Coronary artery (tissue), 2 donors: ENCODE results near the gene CLIC6.
"Not testable (repeated sequence)": the region's sequence is repeated elsewhere in the genome, so short reads cannot be mapped to it uniquely, and the experiment has no call there.

Source experiments
- DNase-seq: peaks from one replicate; pipeline ENCODE4 v3.0.0-alpha.2; 2017; ENCODE audit warnings: low spot score
- H3K27ac ChIP-seq, 2 donors: fragments of 200-600 bp; sonication (generic); one replicate each; pipeline ENCODE4 v1.5.1; 2016 to 2019
- H3K4me3 ChIP-seq: fragments of 200-600 bp; sonication (generic); 2 replicates; pipeline ENCODE4 v1.5.1; 2016; ENCODE audit warnings: mild to moderate bottlenecking, moderate library complexity
- TF ChIP-seq, protein P1 (sequence below): fragments of 200-600 bp; sonication (generic); IDR thresholded peaks from one replicate; pipeline ENCODE4 v1.5.1; 2019; ENCODE audit warnings: antibody characterized with exemption

CLIC6 gene

DNA sequence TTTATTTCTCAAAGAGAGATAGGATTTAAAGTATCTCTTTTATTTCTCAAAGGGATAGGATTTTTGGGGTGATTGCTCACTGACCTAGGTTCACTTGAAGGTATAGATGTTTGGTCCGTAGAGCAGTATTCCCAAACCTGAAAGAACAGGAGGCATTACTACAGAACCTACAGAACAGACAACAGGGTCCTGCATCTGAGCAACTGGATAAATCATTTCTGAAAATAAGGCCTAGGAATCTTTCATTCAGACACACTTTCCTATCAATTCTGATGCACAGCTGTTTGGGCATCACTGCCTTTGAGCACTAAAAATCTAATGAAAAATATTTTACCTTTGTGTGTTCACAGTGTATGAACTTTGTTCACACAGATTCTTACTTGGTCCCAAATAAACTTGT, 17.2 kb upstream of the CLIC6 start:
- DNase-seq: no peak
- TF ChIP-seq, protein P1, sequence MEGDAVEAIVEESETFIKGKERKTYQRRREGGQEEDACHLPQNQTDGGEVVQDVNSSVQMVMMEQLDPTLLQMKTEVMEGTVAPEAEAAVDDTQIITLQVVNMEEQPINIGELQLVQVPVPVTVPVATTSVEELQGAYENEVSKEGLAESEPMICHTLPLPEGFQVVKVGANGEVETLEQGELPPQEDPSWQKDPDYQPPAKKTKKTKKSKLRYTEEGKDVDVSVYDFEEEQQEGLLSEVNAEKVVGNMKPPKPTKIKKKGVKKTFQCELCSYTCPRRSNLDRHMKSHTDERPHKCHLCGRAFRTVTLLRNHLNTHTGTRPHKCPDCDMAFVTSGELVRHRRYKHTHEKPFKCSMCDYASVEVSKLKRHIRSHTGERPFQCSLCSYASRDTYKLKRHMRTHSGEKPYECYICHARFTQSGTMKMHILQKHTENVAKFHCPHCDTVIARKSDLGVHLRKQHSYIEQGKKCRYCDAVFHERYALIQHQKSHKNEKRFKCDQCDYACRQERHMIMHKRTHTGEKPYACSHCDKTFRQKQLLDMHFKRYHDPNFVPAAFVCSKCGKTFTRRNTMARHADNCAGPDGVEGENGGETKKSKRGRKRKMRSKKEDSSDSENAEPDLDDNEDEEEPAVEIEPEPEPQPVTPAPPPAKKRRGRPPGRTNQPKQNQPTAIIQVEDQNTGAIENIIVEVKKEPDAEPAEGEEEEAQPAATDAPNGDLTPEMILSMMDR: no peak
- Histone ChIP-seq H3K4me3 (no peak overlapping the region), H3K27ac (no peak overlapping the region)

- TF ChIP-seq, protein P1: no peak
- no peak overlapping the region for H3K4me3 ChIP-seq
- DNase-seq: no peak
- H3K27ac ChIP-seq: no peak overlapping the region
Measured at GRCh38 chr21:34653522-34653921, 15.3 kb upstream of the CLIC6 start.

- DNase-seq: no peak
- H3K4me3 ChIP-seq: no peak overlapping the region
- H3K27ac ChIP-seq: no peak overlapping the region
- TF ChIP-seq, protein P1: no peak
Measured at GRCh38 chr21:34661848-34662247, 6.9 kb upstream of the CLIC6 start.

- no peak for DNase-seq
- H3K27ac ChIP-seq: no peak overlapping the region
- TF ChIP-seq, protein P1: no peak
Measured at GRCh38 chr21:34667761-34668160, 1.0 kb upstream of the CLIC6 start.

GRCh38 chr21:34669149-34669879, 520 bp downstream of the CLIC6 start:
- DNase-seq: no peak
- H3K27ac ChIP-seq: no peak overlapping the region
- TF ChIP-seq, protein P1: no peak
- H3K4me3 ChIP-seq: peak overlapping the region; percentile 73

More at GRCh38 chr21:34667761-34668160, 1.0 kb upstream of the CLIC6 start:
- no peak overlapping the region for H3K4me3 ChIP-seq

- H3K4me3 ChIP-seq: peak overlapping the region; percentile 73
- H3K27ac ChIP-seq, DNase-seq: not testable (repeated sequence)
Measured at GRCh38 chr21:34669880-34670219, 1.1 kb downstream of the CLIC6 start.

GRCh38 chr21:34670220-34670961, 1.6 kb downstream of the CLIC6 start:
- TF ChIP-seq, protein P1: no peak
- H3K4me3 ChIP-seq: peak overlapping the region; percentile 73
- no peak overlapping the region for H3K27ac ChIP-seq
- DNase-seq: no peak
